ENCODE results near the gene IKBKE. TPM values are rescaled to one million over a fixed set of nuclear protein-coding genes. Genes with fewer than 3 reads are reported as not detected.

The IKBKE gene
- total RNA-seq, 1 experiment from 2014 or later = 6.4 TPM

GRCh38 chr1:206538086-206538770 is 68.0 kb downstream of the IKBKE start:
- no peaks in the 10 kb centered on the region for H3K9me3 ChIP-seq (ENCODE audit: control insufficient read depth, insufficient read depth, low read depth, low read length)
- TF ChIP-seq CTCF (IDR thresholded peaks at IDR 0.05) (no peak), TCF7L2 (IDR thresholded peaks at IDR 0.05; ENCODE audit: low read depth, low read length) (no peak), SIN3A (IDR thresholded peaks at IDR 0.05; ENCODE audit: borderline replicate concordance, insufficient read depth, low read depth, low read length) (no peak), REST (IDR thresholded peaks at IDR 0.05; ENCODE audit: insufficient read depth in 1 of 2, low read depth in 2 of 2, low read length in 1 of 2) (no peak), POLR2AphosphoS5 (IDR thresholded peaks at IDR 0.05; ENCODE audit: low read depth, low read length) (no peak)
- H3K36me3 ChIP-seq (ENCODE audit: control insufficient read depth, insufficient read depth, low read length) = no peaks in the 10 kb centered on the region
- intact Hi-C loops (cut with micrococcal nuclease; ENCODE audit: unreplicated experiment) (no loop called here), in situ Hi-C loops (cut with HindIII; ENCODE audit: low pct_unique_long_range_greater_than_20kb, low sequenced_read_pairs) (no loop called here)
- POLR2A ChIA-PET = no interaction called here
- no peaks in the 10 kb centered on the region for H3K4me1 ChIP-seq (ENCODE audit: control insufficient read depth, insufficient read depth, low read length)
- ATAC-seq (no peak; the same call in 1 of the 2 replicates), DNase-seq (ENCODE audit: low read depth, low spot score) (no peak)
- BruUV-seq (replicated peaks) = no TSS peak
- H3K27me3 ChIP-seq (ENCODE audit: control insufficient read depth, insufficient read depth, low read length) = no peaks in the 10 kb centered on the region
- H3K4me3 ChIP-seq (ENCODE audit: low read depth in 2 of 2, low read length in 2 of 2) = no peak overlapping the region
- H3K27ac ChIP-seq (ENCODE audit: low read length) = no peak overlapping the region
- CTCF ChIA-PET = no interaction called here

GRCh38 chr1:206538901-206539640 is 68.8 kb downstream of the IKBKE start:
- intact Hi-C loops (cut with micrococcal nuclease; ENCODE audit: unreplicated experiment) = no loop called here
- BruUV-seq (replicated peaks) = no TSS peak
- H3K4me1 ChIP-seq (ENCODE audit: control insufficient read depth, insufficient read depth, low read length) = no peaks in the 10 kb centered on the region
- no peak overlapping the region for H3K27ac ChIP-seq (ENCODE audit: low read length)
- H3K4me3 ChIP-seq (ENCODE audit: low read depth in 2 of 2, low read length in 2 of 2) = no peak overlapping the region
- TF ChIP-seq SIN3A (IDR thresholded peaks at IDR 0.05; ENCODE audit: borderline replicate concordance, insufficient read depth, low read depth, low read length) (no peak), REST (IDR thresholded peaks at IDR 0.05; ENCODE audit: insufficient read depth in 1 of 2, low read depth in 2 of 2, low read length in 1 of 2) (no peak), CTCF (IDR thresholded peaks at IDR 0.05) (no peak), POLR2AphosphoS5 (IDR thresholded peaks at IDR 0.05; ENCODE audit: low read depth, low read length) (no peak), TCF7L2 (IDR thresholded peaks at IDR 0.05; ENCODE audit: low read depth, low read length) (no peak)
- DNase-seq (ENCODE audit: low read depth, low spot score) (no peak), ATAC-seq (no peak)
- in situ Hi-C loops (cut with HindIII; ENCODE audit: low pct_unique_long_range_greater_than_20kb, low sequenced_read_pairs) = no loop called here
- no peaks in the 10 kb centered on the region for H3K9me3 ChIP-seq (ENCODE audit: control insufficient read depth, insufficient read depth, low read depth, low read length)
- POLR2A ChIA-PET = no interaction called here
- no peaks in the 10 kb centered on the region for H3K36me3 ChIP-seq (ENCODE audit: control insufficient read depth, insufficient read depth, low read length)
- CTCF ChIA-PET = no interaction called here
- H3K27me3 ChIP-seq (ENCODE audit: control insufficient read depth, insufficient read depth, low read length) = no peaks in the 10 kb centered on the region
